Lung (tissue), 12 donors: ENCODE results near the gene SEZ6L. TPM values are rescaled to one million over a fixed set of nuclear protein-coding genes. Genes with fewer than 3 reads are reported as not detected.

Experiments
- ATAC-seq: fragments of 200-7000 bp; cut with Tn5 transposase; one replicate; pipeline ENCODE4 v1.9.1; 2020; ENCODE audit warnings: moderate number of reproducible peaks; ENCODE audit not compliant: insufficient read depth, low FRiP score
- DNase-seq, 3 donors: peaks; one replicate each; pipeline ENCODE4 v3.0.0-alpha.2; 2013 to 2017
- H3K27ac ChIP-seq, 2 donors: one replicate each; pipeline ENCODE4 v1.5.1; 2013; ENCODE audit warnings: mild to moderate bottlenecking in 2 of 2, moderate library complexity in 2 of 2, control low read depth in 1 of 2, inconsistent platforms in 1 of 2, low read depth in 1 of 2, low read length in 1 of 2
- H3K27me3 ChIP-seq, 3 donors: one replicate each; pipeline ENCODE4 v1.5.1; 2013; ENCODE audit warnings: low read length in 2 of 3; ENCODE audit not compliant: control insufficient read depth in 3 of 3, insufficient read depth in 3 of 3
- H3K36me3 ChIP-seq, 4 donors: one replicate each; pipeline ENCODE4 v1.5.1; 2013; ENCODE audit warnings: low read length in 4 of 4, mild to moderate bottlenecking in 1 of 4, moderate library complexity in 1 of 4; ENCODE audit not compliant: control insufficient read depth in 4 of 4, insufficient read depth in 4 of 4
- H3K4me1 ChIP-seq, 5 donors: one replicate each; pipeline ENCODE4 v1.5.1; 2013; ENCODE audit warnings: low read length in 5 of 5, mild to moderate bottlenecking in 2 of 5, moderate library complexity in 1 of 5; ENCODE audit not compliant: control insufficient read depth in 5 of 5, insufficient read depth in 5 of 5
- H3K4me3 ChIP-seq: one replicate; pipeline ENCODE4 v1.5.1; 2013; ENCODE audit warnings: mild to moderate bottlenecking, control low read depth, moderate library complexity
- H3K9ac ChIP-seq, 2 donors: one replicate each; pipeline ENCODE4 v1.5.1; 2013; ENCODE audit warnings: low read length in 2 of 2, control low read depth in 1 of 2; ENCODE audit not compliant: insufficient read depth in 1 of 2
- H3K9me3 ChIP-seq, 4 donors: one replicate each; pipeline ENCODE4 v1.5.1; 2013; ENCODE audit warnings: low read length in 3 of 4, mild to moderate bottlenecking in 1 of 4, moderate library complexity in 1 of 4; ENCODE audit not compliant: control insufficient read depth in 4 of 4, insufficient read depth in 3 of 4
- CTCF ChIP-seq: IDR thresholded peaks from 2 replicates; pipeline ENCODE4 v1.5.1; 2012; ENCODE audit warnings: mild to moderate bottlenecking; ENCODE audit errors: control extremely low read depth, extremely low read depth
- WGBS, 2 donors: extraction: QIAGEN DNeasy Blood & Tissue Kit; methylation state at CpG; one replicate each; pipeline ENCODE4 v1.1.7; 2013; 5-methylcytosine and 5-hydroxymethylcytosine counted together
- polyA plus RNA-seq, 2 donors: library from polyadenylated mRNA; stranded (reverse); fragments of 200-250 nt; gene quantifications; one replicate each; pipeline ENCODE4 v1.2.1, GENCODE V29; 2013
- total RNA-seq, 2 donors: library from RNA; depleted of rRNA in 1 of 2; stranded (reverse); fragments of >200 nt in 1 of 2; gene quantifications; one replicate each; pipeline ENCODE4 v1.2.1, GENCODE V29; 2014 to 2021
- donor health status: control.
- donor health status: control.
- donor health status: Bipolar disorder and iron deficiency.
- donor health status: healthy.
- donor health status: DM: yes; HTN: yes; CAD: no.

Gene SEZ6L
- total and polyA plus RNA-seq, 4 donors = 0.02 to 0.46 (median 0.08) TPM

GRCh38 chr22:26214466-26214865 is 45.2 kb downstream of the SEZ6L start:
- Histone ChIP-seq H3K9me3 (no peaks in the 10 kb centered on the region), H3K36me3 (no peaks in the 10 kb centered on the region), H3K27ac (no peak overlapping the region), H3K27me3 (peaks cover 0 to 10% (median 9%) of the 10 kb centered on the region in 3 donors), H3K9ac (no peak overlapping the region), H3K4me1 (no peaks in the 10 kb centered on the region), H3K4me3 (no peak overlapping the region)
- DNase-seq (no peak), ATAC-seq (no peak)
- TF ChIP-seq CTCF = no peak
- WGBS, 2 donors = 54 to 74% methylated on average over 4 of the region's 4 CpGs

GRCh38 chr22:26215736-26216135 is 46.5 kb downstream of the SEZ6L start:
- Histone ChIP-seq H3K27ac (no peak overlapping the region), H3K9me3 (no peaks in the 10 kb centered on the region), H3K27me3 (peaks cover 0 to 10% (median 9%) of the 10 kb centered on the region in 3 donors), H3K4me1 (no peaks in the 10 kb centered on the region), H3K9ac (no peak overlapping the region), H3K36me3 (no peaks in the 10 kb centered on the region), H3K4me3 (no peak overlapping the region)
- DNase-seq (no peak), ATAC-seq (no peak)
- no peak for TF ChIP-seq CTCF
- WGBS, 2 donors = 20 to 27% methylated on average over 7 of the region's 7 CpGs

GRCh38 chr22:26225207-26225606 is 55.9 kb downstream of the SEZ6L start:
- no peak for TF ChIP-seq CTCF
- no peak overlapping the region for H3K4me3 ChIP-seq
- DNase-seq = no peak
- no peaks in the 10 kb centered on the region for H3K36me3 ChIP-seq
- no peaks in the 10 kb centered on the region for H3K4me1 ChIP-seq
- peaks cover 0 to 4% (median 0%) of the 10 kb centered on the region in 4 donors for H3K9me3 ChIP-seq
- WGBS, 2 donors = 62 to 70% methylated on average over 5 of the region's 5 CpGs
- no peak for ATAC-seq
- peaks cover 0 to 4% (median 0%) of the 10 kb centered on the region in 3 donors for H3K27me3 ChIP-seq
- no peak overlapping the region for H3K27ac ChIP-seq
- H3K9ac ChIP-seq = no peak overlapping the region
